NCI-H146 (cell line): ENCODE measurements around the gene DMWD.

Source experiments
- DNase-seq: peaks from one replicate; lab custom pipeline; 2025; lab: John Stamatoyannopoulos, UW

DMWD gene

GRCh38 chr19:45770192-45771101 lies 22.2 kb downstream of the DMWD start:
- DNase-seq: peak; percentile 99

- DNase-seq: peak; percentile 62
Measured at GRCh38 chr19:45769821-45770191, 22.8 kb downstream of the DMWD start.

GRCh38 chr19:45768984-45769782 lies 23.5 kb downstream of the DMWD start, which contains the start of gene SIX5:
SIX5 (minus strand) TSS chr19:45769252; CDS start chr19:45768844, 408 bp downstream.
- DNase-seq: peak; percentile 97

- DNase-seq: peak; percentile 58
Measured at GRCh38 chr19:45768655-45768983, 24.0 kb downstream of the DMWD start.

- peak; percentile 66 for DNase-seq
Measured at GRCh38 chr19:45767881-45768654, 24.6 kb downstream of the DMWD start.

GRCh38 chr19:45767410-45767880 lies 25.2 kb downstream of the DMWD start:
- peak; percentile 46 for DNase-seq

GRCh38 chr19:45766869-45767346 lies 25.7 kb downstream of the DMWD start:
- DNase-seq: no peak

GRCh38 chr19:45766296-45766868 lies 26.3 kb downstream of the DMWD start:
- DNase-seq: no peak

- no peak for DNase-seq
Measured at GRCh38 chr19:45765702-45766295, 26.8 kb downstream of the DMWD start.

GRCh38 chr19:45764945-45765701 lies 27.5 kb downstream of the DMWD start:
- no peak for DNase-seq

- no peak for DNase-seq
Measured at GRCh38 chr19:45764475-45764874, 28.2 kb downstream of the DMWD start.

GRCh38 chr19:45763691-45764294 lies 28.9 kb downstream of the DMWD start:
- DNase-seq: no peak

- DNase-seq: no peak
Measured at GRCh38 chr19:45762870-45763631, 29.6 kb downstream of the DMWD start.

GRCh38 chr19:45761714-45762113 lies 30.9 kb downstream of the DMWD start:
- DNase-seq: no peak

GRCh38 chr19:45758921-45759320 lies 33.7 kb downstream of the DMWD start:
- DNase-seq: no peak

GRCh38 chr19:45757695-45758094 lies 35.0 kb downstream of the DMWD start:
- no peak for DNase-seq

GRCh38 chr19:45754323-45754722 lies 38.3 kb downstream of the DMWD start:
- no peak for DNase-seq

- no peak for DNase-seq
Measured at GRCh38 chr19:45753548-45753947, 39.1 kb downstream of the DMWD start.

GRCh38 chr19:45752639-45753038 lies 40.0 kb downstream of the DMWD start:
- DNase-seq: no peak
